Measurements from ENCODE around the gene WNT9A. TPM values are rescaled to one million over a fixed set of nuclear protein-coding genes. Genes with fewer than 3 reads are reported as not detected.

Gene WNT9A
- total and polyA plus RNA-seq, 4 donors, result 0.03 to 0.08 TPM; not detected in 2

DNA sequence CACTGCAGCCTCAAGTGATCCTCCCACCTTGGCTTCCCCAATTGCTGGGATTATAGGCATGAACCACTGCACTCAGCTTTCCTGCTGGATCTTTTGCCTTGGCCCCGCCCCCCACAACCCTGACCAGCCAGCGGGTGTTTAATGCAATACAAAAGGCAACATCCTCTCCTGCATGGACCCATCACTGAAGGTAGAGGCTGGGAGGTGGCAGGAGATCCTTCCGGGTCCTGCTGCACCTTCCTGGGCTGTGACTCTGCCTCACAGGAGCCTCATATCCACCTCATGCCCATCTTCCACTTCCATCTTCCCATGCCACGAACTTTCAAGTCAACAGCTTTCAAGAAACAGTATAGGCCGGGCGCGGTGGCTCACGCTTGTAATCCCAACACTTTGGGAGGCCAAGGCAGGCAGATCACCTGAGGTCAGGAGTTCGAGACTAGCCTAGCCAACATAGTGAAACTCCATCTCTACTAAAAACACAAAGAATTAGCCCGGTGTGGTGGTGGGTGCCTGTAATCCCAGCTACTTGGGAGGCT lies 11.7 kb upstream of the WNT9A start:
- 92% methylated on average over 10 of the region's 10 CpGs for WGBS
- Histone ChIP-seq H3K4me1 (ENCODE audit: control insufficient read depth in 4 of 4, insufficient read depth in 4 of 4, low read length in 3 of 4) (no peaks in the 10 kb centered on the region), H3K27ac (ENCODE audit: low read depth in 1 of 2, low read length in 2 of 2) (no peak overlapping the region), H3K27me3 (ENCODE audit: control insufficient read depth in 4 of 4, insufficient read depth in 4 of 4, low read length in 3 of 4) (peaks cover 0 to 8% (median 2%) of the 10 kb centered on the region in 4 donors), H3K36me3 (ENCODE audit: control insufficient read depth in 4 of 4, insufficient read depth in 3 of 4, low read depth in 1 of 4, low read length in 3 of 4) (no peaks in the 10 kb centered on the region), H3K9me3 (ENCODE audit: control insufficient read depth in 4 of 4, low read length in 3 of 4) (peaks cover 0 to 3% (median 3%) of the 10 kb centered on the region in 4 donors), H3K9ac (ENCODE audit: low read depth in 1 of 2, low read length in 2 of 2) (no peak overlapping the region), H3K4me3 (ENCODE audit: low read depth in 1 of 3, low read length in 3 of 3) (no peak overlapping the region)
- DNase-seq (ENCODE audit: low spot score), result no peak
- TF ChIP-seq ZBTB33 (IDR thresholded peaks at IDR 0.05), result no peak
- TF ChIP-seq MAX (IDR thresholded peaks at IDR 0.05), result no peak
- TF ChIP-seq ATF3 (IDR thresholded peaks at IDR 0.05), result no peak
- no peak for TF ChIP-seq SP1 (IDR thresholded peaks at IDR 0.05)
- TF ChIP-seq NR2F2 (IDR thresholded peaks at IDR 0.05), result no peak
- TF ChIP-seq CTCF (IDR thresholded peaks at IDR 0.05; ENCODE audit: low read depth, low read length, missing input control), result no peak
- TF ChIP-seq FOXA2 (IDR thresholded peaks at IDR 0.05), result no peak
- TF ChIP-seq JUND (IDR thresholded peaks at IDR 0.05), result no peak
- TF ChIP-seq GABPA (IDR thresholded peaks at IDR 0.05 in 1 of 2, conservative IDR thresholded peaks at IDR 0.05 in 1 of 2), result no peak
- TF ChIP-seq YY1 (IDR thresholded peaks at IDR 0.05), result no peak
- TF ChIP-seq RXRA (IDR thresholded peaks at IDR 0.05), result no peak
- no peak for TF ChIP-seq REST (IDR thresholded peaks at IDR 0.05)
- no peak for TF ChIP-seq FOXA1 (IDR thresholded peaks at IDR 0.05)
- TF ChIP-seq HNF4G (IDR thresholded peaks at IDR 0.05), result no peak
- TF ChIP-seq TAF1 (conservative IDR thresholded peaks at IDR 0.05), result no peak
- TF ChIP-seq HNF4A (conservative IDR thresholded peaks at IDR 0.05), result no peak
- no peak for TF ChIP-seq EGR1 (IDR thresholded peaks at IDR 0.05; ENCODE audit: low read depth in 2 of 2)
